ENCODE data around the gene PITPNC1. TPM values are rescaled to one million over a fixed set of nuclear protein-coding genes. Genes with fewer than 3 reads are reported as not detected.
"Not testable (repeated sequence)": the region's sequence is repeated elsewhere in the genome, so short reads cannot be mapped to it uniquely, and the experiment has no call there.

The PITPNC1 gene
- total RNA-seq, 4 donors from 2014 or later, result 9.1 to 15.1 (median 13.3) TPM

- Histone ChIP-seq H3K9me3 (no peaks in the 10 kb centered on the region), H3K36me3 (no peaks in the 10 kb centered on the region), H3K4me1 (peaks cover 0 to 33% (median 2%) of the 10 kb centered on the region in 3 donors), H3K27ac (peak overlapping the region; percentile 29 to 62 (median 40)), H3K27me3 (no peaks in the 10 kb centered on the region), H3K4me3 (no peak overlapping the region)
- TF ChIP-seq CTCF (IDR thresholded peaks at IDR 0.05) (no peak), POLR2A (IDR thresholded peaks at IDR 0.05) (no peak)
- intact Hi-C loops (cut with DNase I), result no loop called here
- 60 to 80% methylated on average over 5 to 6 of the region's 13 CpGs for WGBS, 2 donors
- DNase-seq, result no peak
Measured at GRCh38 chr17:67469208-67469980, 92.3 kb downstream of the PITPNC1 start.

- no peak for TF ChIP-seq POLR2A (IDR thresholded peaks at IDR 0.05)
- TF ChIP-seq CTCF (IDR thresholded peaks at IDR 0.05), result no peak
- Histone ChIP-seq H3K4me1 (peaks cover 0 to 40% (median 9%) of the 10 kb centered on the region in 3 donors), H3K27me3 (no peaks in the 10 kb centered on the region), H3K4me3 (no peak overlapping the region), H3K36me3 (no peaks in the 10 kb centered on the region), H3K27ac (peak overlapping the region in 1 of 4 donors; percentile 62), H3K9me3 (no peaks in the 10 kb centered on the region)
- intact Hi-C loops (cut with DNase I), result no loop called here
- DNase-seq, result no peak
- no CpG with 5 or more reads among the region's 1 CpG for WGBS, 2 donors
Measured at GRCh38 chr17:67470163-67470562, 93.1 kb downstream of the PITPNC1 start.

GRCh38 chr17:67471118-67471517 is 94.0 kb downstream of the PITPNC1 start:
- H3K36me3 ChIP-seq, result no peaks in the 10 kb centered on the region
- no peaks in the 10 kb centered on the region for H3K27me3 ChIP-seq
- TF ChIP-seq POLR2A (IDR thresholded peaks at IDR 0.05), result no peak
- TF ChIP-seq CTCF (IDR thresholded peaks at IDR 0.05), result no peak
- no peaks in the 10 kb centered on the region for H3K9me3 ChIP-seq
- DNase-seq, result no peak
- H3K4me1 ChIP-seq, result peaks cover 0 to 50% (median 15%) of the 10 kb centered on the region in 3 donors
- 91 to 100% methylated on average over 1 of the region's 1 CpG for WGBS, 2 donors
- H3K27ac ChIP-seq, result no peak overlapping the region
- no peak overlapping the region for H3K4me3 ChIP-seq
- intact Hi-C loops (cut with DNase I), result no loop called here

- intact Hi-C loops (cut with DNase I), result not testable (repeated sequence)
Measured at GRCh38 chr17:67472606-67473005, 95.5 kb downstream of the PITPNC1 start.

DNA sequence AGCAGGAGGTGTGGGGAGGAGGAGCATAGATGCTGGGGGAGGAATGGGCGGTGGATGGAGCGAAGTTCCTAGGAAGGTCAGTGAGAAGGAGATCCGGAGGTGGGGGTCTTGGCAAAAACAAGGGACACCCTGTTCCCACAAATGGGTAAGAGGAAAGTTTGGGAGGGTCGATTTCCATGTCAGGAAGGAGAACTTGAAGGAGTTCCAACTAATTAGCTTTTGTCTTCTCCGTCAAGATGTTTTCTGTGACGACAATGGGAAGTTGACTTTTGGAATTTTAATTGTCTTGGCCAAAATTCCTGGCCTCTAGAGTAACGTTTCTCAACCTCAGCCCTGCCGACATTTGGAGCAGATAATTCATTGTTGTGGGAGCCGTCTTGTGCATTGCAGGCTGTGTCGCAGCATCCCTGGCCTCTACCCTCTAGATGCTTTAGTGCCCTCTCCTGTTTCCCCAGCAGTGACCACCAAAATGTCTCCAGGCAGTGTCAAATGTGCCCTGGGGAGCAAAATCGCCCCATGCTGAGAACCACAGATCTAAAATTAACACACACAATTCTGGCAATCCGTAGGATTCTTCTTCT is 97.1 kb downstream of the PITPNC1 start:
- no peaks in the 10 kb centered on the region for H3K36me3 ChIP-seq
- peak overlapping the region in 3 of 4 donors; percentile 55 to 63 (median 57) for H3K27ac ChIP-seq
- H3K4me1 ChIP-seq, result peaks cover 0 to 56% (median 18%) of the 10 kb centered on the region in 3 donors
- TF ChIP-seq POLR2A (IDR thresholded peaks at IDR 0.05) (no peak), CTCF (IDR thresholded peaks at IDR 0.05) (no peak)
- H3K4me3 ChIP-seq, result no peak overlapping the region
- intact Hi-C loops (cut with DNase I), result loop anchor here (2.0 kb wide), 1 partner anchor 95 kb away; no protein-coding TSS in a partner anchor
- DNase-seq, result no peak
- no peaks in the 10 kb centered on the region for H3K27me3 ChIP-seq
- no peaks in the 10 kb centered on the region for H3K9me3 ChIP-seq
- 54 to 55% methylated on average over 12 of the region's 12 CpGs for WGBS, 2 donors

More at GRCh38 chr17:67472606-67473005, 95.5 kb downstream of the PITPNC1 start:
- peaks cover 0 to 51% (median 18%) of the 10 kb centered on the region in 3 donors for H3K4me1 ChIP-seq
- not testable (repeated sequence) for H3K9me3 ChIP-seq, H3K27me3 ChIP-seq, H3K4me3 ChIP-seq, DNase-seq, H3K36me3 ChIP-seq
- H3K27ac ChIP-seq, result peak overlapping the region in 2 of 4 donors; percentile 21 to 55
- WGBS, 2 donors, result 63 to 69% methylated on average over 3 to 4 of the region's 4 CpGs

Measured in esophagus squamous epithelium (tissue), 5 donors.